ENCODE measurements around the gene ALPI.
"Not testable (repeated sequence)": the region's sequence is repeated elsewhere in the genome, so short reads cannot be mapped to it uniquely, and the experiment has no call there.

Gene ALPI

GRCh38 chr2:232455426-232456255 is at the start of gene ALPI:
TSS of gene ALPI (plus strand) at chr2:232456153. CDS start at chr2:232456200, 47 bp downstream.
- no peak for DNase-seq

DNA sequence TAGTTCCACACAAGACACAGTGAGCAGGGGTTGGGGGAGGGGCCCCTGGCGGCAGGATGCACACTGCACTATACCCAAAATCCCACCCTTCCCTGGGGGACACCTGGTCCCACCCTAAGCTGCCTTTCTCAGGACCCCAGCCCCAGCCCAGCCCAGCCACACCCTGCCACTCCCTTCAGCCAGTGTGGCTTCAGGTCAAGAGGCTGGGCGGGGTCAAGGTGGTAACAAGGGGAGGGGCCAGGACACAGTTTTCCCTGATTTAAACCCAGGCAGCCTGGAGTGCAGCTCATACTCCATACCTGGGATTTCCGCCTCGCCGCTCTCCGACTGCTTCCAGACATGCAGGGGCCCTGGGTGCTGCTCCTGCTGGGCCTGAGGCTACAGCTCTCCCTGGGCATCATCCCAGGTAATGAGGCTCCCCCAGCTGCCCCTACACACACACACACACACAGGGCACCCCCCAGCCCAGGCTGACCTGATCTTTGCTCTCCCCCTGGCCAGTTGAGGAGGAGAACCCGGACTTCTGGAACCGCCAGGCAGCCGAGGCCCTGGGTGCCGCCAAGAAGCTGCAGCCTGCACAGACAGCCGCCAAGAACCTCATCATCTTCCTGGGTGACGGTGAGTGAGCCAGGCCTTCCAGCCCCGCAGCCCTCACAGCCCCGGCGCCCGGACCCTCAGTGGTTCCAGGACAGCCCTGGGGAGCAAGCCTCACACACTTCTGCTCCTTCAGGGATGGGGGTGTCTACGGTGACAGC is 49.2 kb upstream of the ALPI start, which contains the start of gene ALPG:
Gene ALPG (plus strand): TSS at position 289 of the 755 bp plus-strand sequence. CDS start 51 bp downstream, at position 340.
- DNase-seq = no peak

DNA sequence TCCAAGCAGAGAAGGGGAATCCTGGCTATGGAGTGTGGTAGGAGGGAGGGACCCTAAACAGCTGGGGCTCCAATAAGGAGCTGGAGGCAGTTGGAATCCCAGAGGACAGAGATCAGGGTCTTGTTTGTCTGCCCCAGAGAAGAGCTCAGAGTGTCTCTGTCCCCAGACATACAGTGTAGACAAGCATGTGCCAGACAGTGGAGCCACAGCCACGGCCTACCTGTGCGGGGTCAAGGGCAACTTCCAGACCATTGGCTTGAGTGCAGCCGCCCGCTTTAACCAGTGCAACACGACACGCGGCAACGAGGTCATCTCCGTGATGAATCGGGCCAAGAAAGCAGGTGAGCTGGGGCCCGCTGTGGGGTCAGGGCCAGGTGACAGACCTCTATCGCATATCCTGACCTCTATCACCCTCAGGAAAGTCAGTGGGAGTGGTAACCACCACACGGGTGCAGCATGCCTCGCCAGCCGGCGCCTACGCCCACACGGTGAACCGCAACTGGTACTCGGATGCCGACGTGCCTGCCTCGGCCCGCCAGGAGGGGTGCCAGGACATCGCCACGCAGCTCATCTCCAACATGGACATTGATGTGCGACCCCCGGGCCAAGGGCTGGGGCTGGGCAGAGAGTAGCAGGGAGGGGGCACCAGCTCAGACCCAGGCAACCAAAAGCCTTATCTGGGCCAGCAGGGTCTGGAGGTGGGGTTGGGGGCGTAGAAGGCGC is 48.4 kb upstream of the ALPI start:
- DNase-seq = not testable (repeated sequence)

- not testable (repeated sequence) for DNase-seq
These were observed 47.7 kb upstream of the ALPI start for GRCh38 chr2:232408269-232408668.

GRCh38 chr2:232409617-232410016 is 46.3 kb upstream of the ALPI start:
- not testable (repeated sequence) for DNase-seq

DNA sequence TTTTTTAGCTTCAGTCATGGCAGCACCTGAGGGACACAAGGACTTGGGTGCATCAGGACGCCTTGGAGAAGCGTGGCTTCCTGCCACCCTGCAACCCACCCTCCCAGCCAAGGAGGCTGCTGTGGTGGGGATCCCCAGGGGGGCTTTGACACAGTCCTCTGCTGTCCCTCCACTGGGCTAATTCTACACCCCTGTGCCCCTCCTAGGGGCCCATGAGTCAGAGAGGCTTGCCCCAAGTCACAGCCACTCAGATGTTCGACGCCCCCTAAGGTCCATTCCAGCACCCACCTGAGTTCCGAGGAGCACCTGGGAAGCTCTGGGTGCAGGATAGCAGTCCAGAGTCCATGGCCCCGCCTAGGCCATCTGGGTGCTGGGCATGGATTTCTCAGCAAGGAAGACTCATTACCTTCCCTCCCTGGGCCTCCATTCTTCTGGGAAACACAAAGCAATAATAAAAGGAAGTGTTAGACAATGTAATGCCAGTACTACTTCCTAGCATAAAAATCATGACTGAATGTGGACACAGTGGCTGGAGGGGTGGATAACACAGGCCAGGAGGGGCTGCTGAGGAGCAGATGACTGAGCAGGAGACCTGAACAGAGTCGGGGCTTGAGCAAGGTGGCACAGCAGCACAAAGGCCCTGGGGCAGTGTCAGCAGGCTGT is 45.6 kb upstream of the ALPI start:
- DNase-seq = no peak

- DNase-seq = no peak
These were observed 43.9 kb upstream of the ALPI start for GRCh38 chr2:232411901-232412629.

GRCh38 chr2:232412986-232413385 is 43.0 kb upstream of the ALPI start:
- no peak for DNase-seq

GRCh38 chr2:232415138-232415690 is 40.7 kb upstream of the ALPI start:
- no peak for DNase-seq

- no peak for DNase-seq
These were observed 40.0 kb upstream of the ALPI start for GRCh38 chr2:232415736-232416520.

DNA sequence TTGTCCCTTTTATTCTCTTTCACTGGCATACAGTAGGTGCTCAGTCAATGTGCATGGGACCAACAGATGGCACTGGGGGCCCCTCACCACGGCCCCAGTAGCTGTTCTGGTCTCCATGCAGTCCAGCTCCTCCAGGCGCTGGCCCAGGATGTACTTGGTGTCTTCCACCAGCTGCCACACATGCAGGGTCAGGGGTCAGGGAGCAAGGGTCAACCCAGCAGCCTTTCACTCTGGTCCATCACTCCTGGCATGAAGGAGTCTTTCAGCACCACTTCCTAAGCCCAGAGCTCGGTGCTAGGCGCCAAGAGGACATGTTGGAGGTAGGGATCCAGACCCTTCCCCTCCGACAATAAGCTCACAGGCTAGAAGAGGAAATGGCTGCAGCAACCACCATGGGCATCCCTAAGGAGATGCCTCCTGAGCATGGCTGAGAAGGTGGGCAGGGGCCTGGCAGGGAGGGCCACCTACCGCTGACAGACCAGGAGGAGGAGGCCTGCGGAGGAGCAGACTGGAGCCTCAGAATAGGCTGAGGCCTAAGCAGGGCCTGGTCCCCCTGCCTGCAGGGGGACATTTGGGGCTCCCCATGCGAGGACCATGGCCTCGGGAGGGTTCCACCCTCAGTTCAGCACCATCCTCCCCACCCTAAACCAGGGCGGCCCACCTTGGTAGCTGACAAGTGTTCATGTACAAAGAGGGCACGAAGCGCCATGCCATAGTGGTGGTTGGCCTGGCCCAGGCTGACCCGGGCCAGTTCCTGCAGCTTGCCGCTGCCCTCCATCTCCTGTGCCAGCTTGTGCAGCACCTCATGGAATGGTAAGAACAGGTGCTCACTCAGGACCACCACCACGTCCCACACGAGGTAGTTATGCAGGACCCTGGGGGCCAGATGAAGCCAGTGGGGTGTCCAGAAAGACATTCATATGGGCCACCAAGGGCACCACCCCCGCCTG is 39.2 kb upstream of the ALPI start:
- no peak for DNase-seq

DNA sequence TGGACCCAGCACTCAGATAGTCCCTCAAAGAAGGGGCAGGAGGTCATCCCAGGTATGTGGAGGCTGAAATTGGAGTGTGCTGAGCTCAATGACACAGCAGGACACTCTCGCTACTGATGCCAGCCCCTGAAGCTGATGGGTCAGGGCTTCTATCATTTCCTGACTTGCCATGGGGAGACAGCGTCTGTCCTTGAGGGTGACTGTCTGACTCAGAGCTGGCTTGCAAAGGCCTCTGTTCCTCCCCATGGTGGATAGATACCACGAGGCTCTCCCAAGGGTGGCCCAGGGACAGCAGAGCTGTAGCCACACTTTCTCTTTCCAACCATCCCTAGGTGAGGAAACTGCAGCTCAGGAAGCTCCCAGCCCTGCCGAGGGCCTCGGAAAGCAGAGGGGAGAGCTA is 38.5 kb upstream of the ALPI start:
- no peak for DNase-seq

- no peak for DNase-seq
These were observed 37.9 kb upstream of the ALPI start for GRCh38 chr2:232418056-232418455.

DNA sequence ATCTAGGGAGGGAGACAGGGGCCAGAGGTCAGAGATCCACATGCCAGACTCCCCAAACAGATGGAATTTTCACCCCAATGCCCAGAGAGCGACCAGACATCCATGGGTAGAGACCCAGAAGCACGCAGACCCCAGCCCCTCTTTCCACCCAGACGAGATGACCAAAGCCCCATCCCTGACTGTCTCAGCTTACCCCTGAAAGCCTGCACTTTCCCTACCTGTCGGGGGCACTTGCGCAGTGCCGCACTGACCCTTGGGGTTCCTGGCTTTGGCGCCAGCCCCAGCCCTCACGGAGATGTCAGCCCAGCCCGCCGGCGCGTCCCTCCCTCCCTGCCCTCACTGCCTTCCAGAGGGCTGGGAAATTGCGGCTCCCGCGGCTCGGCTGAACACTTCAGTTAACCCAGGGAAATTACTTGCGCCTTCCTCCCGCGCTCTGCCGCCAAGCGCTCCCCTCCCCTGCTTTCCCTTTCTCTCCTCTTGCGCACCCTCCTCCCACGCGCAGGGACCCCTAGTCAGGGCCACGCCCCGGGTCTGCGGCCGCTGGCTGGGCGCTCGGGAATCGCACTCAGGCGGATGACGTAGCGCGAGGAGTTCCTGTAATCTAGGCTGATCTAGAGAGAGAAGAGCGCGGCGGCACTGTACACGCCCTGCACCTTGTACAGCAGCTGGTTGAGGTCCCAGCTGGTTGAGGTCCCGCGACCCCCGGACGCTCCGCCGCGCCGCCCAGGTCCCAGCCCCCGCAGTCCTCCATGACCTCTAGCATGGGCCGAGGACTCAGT is 37.3 kb upstream of the ALPI start:
- no peak for DNase-seq

DNA sequence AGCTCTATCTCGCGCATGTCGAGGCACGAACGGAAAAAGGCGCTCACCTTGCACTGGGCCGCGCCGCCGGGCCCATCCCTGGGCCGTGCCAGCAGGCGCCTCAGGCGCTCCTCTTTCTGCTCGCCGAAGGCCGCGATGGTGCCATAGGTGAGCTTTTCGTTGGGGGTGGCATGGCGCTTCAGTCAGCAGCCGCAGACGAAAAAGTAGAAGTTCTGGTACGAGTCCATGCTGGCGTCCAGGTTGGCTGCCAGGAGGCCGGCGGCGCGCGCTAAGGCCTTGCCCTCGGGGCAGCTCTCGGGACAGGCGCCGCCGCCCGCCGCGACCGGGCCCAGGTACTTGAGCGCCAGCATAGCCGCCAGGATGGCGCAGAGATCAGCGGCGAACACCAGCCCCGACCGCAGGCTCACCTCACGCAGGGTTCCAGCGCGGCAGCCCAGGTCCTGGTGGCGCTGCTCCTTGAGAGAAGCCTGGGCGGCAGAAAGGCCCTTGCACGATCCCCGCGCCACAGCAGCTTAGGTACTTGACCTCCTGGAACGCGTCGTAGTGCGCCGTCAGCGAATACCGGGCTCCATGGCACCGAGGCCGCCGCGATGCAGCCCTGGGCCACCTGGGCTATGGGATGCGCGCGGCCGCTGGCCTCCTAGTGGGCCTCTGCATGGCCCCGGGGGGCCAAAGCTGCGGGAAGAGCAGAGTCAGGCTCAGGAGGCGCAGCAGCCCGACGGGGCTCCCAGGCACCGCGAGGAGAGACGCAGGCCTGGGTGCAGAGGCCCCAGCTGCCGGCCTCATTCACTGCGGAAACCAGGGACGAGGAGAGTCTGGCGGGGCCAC is 36.5 kb upstream of the ALPI start:
- DNase-seq = no peak

DNA sequence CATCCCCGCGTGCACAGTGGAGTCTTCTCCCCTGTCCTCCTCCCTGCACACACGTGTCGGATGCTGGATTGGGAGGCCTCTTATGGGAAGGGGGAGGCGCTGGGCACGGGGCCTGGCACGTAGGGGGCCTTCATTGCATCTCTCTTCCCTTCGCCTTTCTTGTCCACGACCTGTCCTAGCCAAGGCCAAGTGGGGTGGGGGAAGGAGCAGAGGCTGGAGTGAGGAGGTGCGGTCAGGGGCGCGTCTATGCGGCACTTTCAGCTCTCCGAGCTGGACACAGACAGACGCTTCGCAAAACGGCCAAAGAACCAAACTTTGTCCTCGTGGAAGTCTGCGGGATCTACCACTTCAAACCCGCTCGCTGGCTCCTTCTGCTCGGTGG is 35.9 kb upstream of the ALPI start:
- no peak for DNase-seq

DNA sequence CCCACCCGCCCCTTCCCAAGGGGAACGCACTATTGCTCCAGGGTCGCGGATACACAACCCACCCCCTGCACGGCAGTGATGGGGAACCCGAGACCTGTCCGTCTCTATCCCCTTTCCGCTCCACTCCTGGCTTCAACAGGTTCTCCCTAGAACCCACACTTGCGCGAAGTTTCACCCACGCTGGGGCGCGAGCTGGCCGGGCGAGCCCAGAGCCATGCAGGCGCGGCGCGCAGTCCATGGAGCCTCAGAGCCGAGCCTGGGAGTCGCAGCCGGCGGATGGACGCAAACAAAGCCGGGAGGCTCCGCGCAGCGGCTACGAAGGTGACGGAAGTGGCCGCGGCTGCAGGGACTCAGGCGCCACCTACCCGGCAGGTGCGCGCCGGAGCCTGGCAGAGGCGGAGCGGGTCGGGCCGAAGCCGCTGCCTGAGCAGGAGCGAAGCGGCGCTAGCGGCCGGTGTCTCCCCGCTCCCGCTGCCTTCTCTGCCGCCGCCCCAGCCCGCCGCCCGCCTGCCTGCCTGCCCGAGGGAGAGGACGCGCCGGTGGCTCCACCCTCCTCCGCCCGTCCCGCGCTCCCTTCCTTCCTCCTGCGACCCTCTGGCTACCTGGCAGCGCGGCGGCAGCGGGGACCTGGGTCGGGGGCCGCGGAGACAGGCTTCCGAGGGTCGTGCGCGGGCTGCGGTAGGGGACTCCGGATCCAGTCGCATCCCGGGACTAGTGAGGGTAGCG is 35.3 kb upstream of the ALPI start:
- no peak for DNase-seq

All from SW 1271 (cell line).